RWPE2 (cell line): Measurements from ENCODE around the gene SNPH.
A peak's percentile ranks its signal among the peaks of the same experiment; 100 is the strongest.

Experiments
- ATAC-seq: fragments of 200-7000 bp; cut with Tn5 transposase; 3 replicates; pipeline ENCODE4 v1.9.1; 2021; ENCODE audit warnings: low read depth
- DNase-seq: peaks from one replicate; pipeline ENCODE4 v3.0.0-alpha.2; 2020; ENCODE audit warnings: low spot score
- H3K27ac ChIP-seq: fragments of 450-650 bp; 2 replicates; pipeline ENCODE4 v1.5.1; 2017; ENCODE audit warnings: mild to moderate bottlenecking; ENCODE audit not compliant: poor library complexity, severe bottlenecking
- H3K27me3 ChIP-seq: fragments of 250-450 bp; sonication (Bioruptor Pico); 2 replicates; pipeline ENCODE4 v1.5.1; 2021; ENCODE audit warnings: mild to moderate bottlenecking, moderate library complexity; ENCODE audit not compliant: insufficient read depth, poor library complexity, severe bottlenecking
- H3K36me3 ChIP-seq: fragments of 250-450 bp; sonication (Bioruptor Pico); 2 replicates; pipeline ENCODE4 v1.5.1; 2020; ENCODE audit warnings: low read depth, mild to moderate bottlenecking, moderate library complexity
- H3K4me1 ChIP-seq: fragments of 250-450 bp; sonication (Bioruptor Pico); 2 replicates; pipeline ENCODE4 v1.5.1; 2021; ENCODE audit warnings: mild to moderate bottlenecking, moderate library complexity; ENCODE audit not compliant: insufficient read depth, poor library complexity, severe bottlenecking
- H3K4me3 ChIP-seq: fragments of 250-450 bp; sonication (Bioruptor Pico); 2 replicates; pipeline ENCODE4 v1.5.1; 2021; ENCODE audit warnings: mild to moderate bottlenecking, moderate library complexity; ENCODE audit not compliant: severe bottlenecking
- H3K9me3 ChIP-seq: fragments of 250-450 bp; sonication (Bioruptor Pico); 2 replicates; pipeline ENCODE4 v1.5.1; 2021; ENCODE audit warnings: mild to moderate bottlenecking, moderate library complexity; ENCODE audit not compliant: severe bottlenecking
- TF ChIP-seq, protein P1 (sequence below): fragments of 450-650 bp; IDR thresholded peaks from one replicate; pipeline ENCODE4 v1.5.1; 2017; ENCODE audit warnings: mild to moderate bottlenecking, moderate library complexity; ENCODE audit not compliant: poor library complexity, severe bottlenecking

Gene SNPH

DNA sequence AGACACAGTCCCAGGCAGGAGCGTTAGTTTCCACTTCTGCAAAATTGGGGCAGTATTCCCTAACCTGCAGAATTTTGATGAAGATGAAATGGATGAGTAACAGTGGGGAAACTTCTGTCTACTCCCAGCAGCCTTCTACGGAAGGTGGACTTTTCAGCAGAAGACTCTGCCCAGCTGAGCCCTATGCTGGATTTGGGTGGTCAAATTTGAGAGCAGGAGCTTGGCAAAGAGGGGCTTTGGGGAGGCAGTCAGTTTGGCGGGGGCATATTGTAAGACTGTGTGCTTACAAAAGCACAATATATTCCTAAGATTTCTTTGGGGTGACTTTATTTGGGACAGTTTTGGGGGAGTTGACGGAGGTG is 68.3 kb downstream of the SNPH start:
- H3K4me1 ChIP-seq, result peaks cover 24% of the 10 kb centered on the region
- peaks cover 3% of the 10 kb centered on the region; the same call in 1 of the 2 replicates for H3K36me3 ChIP-seq
- no peaks in the 10 kb centered on the region for H3K27me3 ChIP-seq
- no peak overlapping the region for H3K27ac ChIP-seq
- no peaks in the 10 kb centered on the region for H3K9me3 ChIP-seq
- no peak overlapping the region for H3K4me3 ChIP-seq
- TF ChIP-seq, protein P1, sequence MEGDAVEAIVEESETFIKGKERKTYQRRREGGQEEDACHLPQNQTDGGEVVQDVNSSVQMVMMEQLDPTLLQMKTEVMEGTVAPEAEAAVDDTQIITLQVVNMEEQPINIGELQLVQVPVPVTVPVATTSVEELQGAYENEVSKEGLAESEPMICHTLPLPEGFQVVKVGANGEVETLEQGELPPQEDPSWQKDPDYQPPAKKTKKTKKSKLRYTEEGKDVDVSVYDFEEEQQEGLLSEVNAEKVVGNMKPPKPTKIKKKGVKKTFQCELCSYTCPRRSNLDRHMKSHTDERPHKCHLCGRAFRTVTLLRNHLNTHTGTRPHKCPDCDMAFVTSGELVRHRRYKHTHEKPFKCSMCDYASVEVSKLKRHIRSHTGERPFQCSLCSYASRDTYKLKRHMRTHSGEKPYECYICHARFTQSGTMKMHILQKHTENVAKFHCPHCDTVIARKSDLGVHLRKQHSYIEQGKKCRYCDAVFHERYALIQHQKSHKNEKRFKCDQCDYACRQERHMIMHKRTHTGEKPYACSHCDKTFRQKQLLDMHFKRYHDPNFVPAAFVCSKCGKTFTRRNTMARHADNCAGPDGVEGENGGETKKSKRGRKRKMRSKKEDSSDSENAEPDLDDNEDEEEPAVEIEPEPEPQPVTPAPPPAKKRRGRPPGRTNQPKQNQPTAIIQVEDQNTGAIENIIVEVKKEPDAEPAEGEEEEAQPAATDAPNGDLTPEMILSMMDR, result no peak
- DNase-seq, result no peak
- ATAC-seq, result no peak

DNA sequence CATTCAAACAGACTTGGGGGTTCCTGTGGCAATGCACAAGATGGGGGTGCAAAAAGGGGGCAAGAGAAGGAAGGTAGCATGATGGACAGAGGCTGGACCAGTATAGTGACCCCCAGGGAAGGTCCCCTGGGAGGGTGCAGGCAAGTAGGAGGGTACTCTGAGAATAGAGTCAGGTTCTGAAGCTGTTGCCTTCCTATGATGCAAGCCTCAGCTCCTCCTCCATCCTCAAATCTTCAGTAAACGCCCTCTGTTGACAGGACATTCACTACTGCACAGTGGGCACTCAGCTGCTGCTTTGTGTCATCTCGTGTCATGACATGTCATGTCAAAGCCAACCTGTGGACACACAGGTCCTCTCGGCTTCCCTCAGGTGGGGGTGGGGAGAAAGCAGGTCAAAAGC is 68.7 kb downstream of the SNPH start:
- H3K27me3 ChIP-seq, result no peaks in the 10 kb centered on the region
- ATAC-seq, result peak; percentile 35; the same call in 2 of the 3 replicates
- no peak overlapping the region for H3K4me3 ChIP-seq
- H3K36me3 ChIP-seq, result peaks cover 3% of the 10 kb centered on the region; the same call in 1 of the 2 replicates
- no peaks in the 10 kb centered on the region for H3K9me3 ChIP-seq
- DNase-seq, result no peak
- TF ChIP-seq, protein P1, result peak; percentile 33
- no peak overlapping the region for H3K27ac ChIP-seq
- peaks cover 20% of the 10 kb centered on the region for H3K4me1 ChIP-seq

- ATAC-seq (no peak), DNase-seq (no peak)
- H3K27me3 ChIP-seq, result no peaks in the 10 kb centered on the region
- TF ChIP-seq, protein P1, result no peak
- H3K9me3 ChIP-seq, result no peaks in the 10 kb centered on the region
- no peak overlapping the region for H3K27ac ChIP-seq
- H3K4me1 ChIP-seq, result peaks cover 13% of the 10 kb centered on the region
- no peak overlapping the region for H3K4me3 ChIP-seq
- peaks cover 3% of the 10 kb centered on the region; the same call in 1 of the 2 replicates for H3K36me3 ChIP-seq
These were observed 70.0 kb downstream of the SNPH start for GRCh38 chr20:1335961-1336698.

- DNase-seq, result no peak
- Histone ChIP-seq H3K27me3 (no peaks in the 10 kb centered on the region), H3K27ac (no peak overlapping the region), H3K4me1 (peaks cover 13% of the 10 kb centered on the region), H3K4me3 (no peak overlapping the region), H3K9me3 (no peaks in the 10 kb centered on the region), H3K36me3 (peaks cover 3% of the 10 kb centered on the region; the same call in 1 of the 2 replicates)
- TF ChIP-seq, protein P1, result no peak
- peak; percentile 63 for ATAC-seq
These were observed 70.7 kb downstream of the SNPH start for GRCh38 chr20:1336699-1337367.
